Mesothelial cell of epicardium (in vitro differentiated cells): ENCODE measurements around the gene RNF34. TPM values are rescaled to one million over a fixed set of nuclear protein-coding genes. Genes with fewer than 3 reads are reported as not detected.
A peak's percentile ranks its signal among the peaks of the same experiment; 100 is the strongest.

Source experiments
- DNase-seq, 2 experiments: peaks; one replicate each; pipeline ENCODE4 v3.0.0; 2021; ENCODE audit warnings: low spot score in 2 of 2; ENCODE audit not compliant: unreplicated experiment in 2 of 2
- H3K27ac Mint-ChIP-seq: 2 replicates; pipeline ENCODE4 v1.8.0; 2021; ENCODE audit warnings: mixed read lengths
- H3K27me3 Mint-ChIP-seq: 2 replicates; pipeline ENCODE4 v1.8.0; 2021; ENCODE audit warnings: low read depth, mixed read lengths
- H3K36me3 Mint-ChIP-seq: 2 replicates; pipeline ENCODE4 v1.8.0; 2021; ENCODE audit warnings: mixed read lengths
- H3K4me1 Mint-ChIP-seq: 2 replicates; pipeline ENCODE4 v1.8.0; 2021; ENCODE audit warnings: mixed read lengths
- H3K4me3 Mint-ChIP-seq: 2 replicates; pipeline ENCODE4 v1.8.0; 2021; ENCODE audit warnings: mild to moderate bottlenecking, moderate library complexity, mixed read lengths
- H3K9me3 Mint-ChIP-seq: 2 replicates; pipeline ENCODE4 v1.8.0; 2021; ENCODE audit warnings: mixed read lengths
- total RNA-seq: library from RNA; stranded (reverse); gene quantifications from 3 replicates; pipeline ENCODE4 v1.2.1, GENCODE V29; 2021
- TF ChIP-seq, protein P1 (sequence below): fragments of 200-600 bp; sonication (generic); IDR thresholded peaks from one replicate; pipeline ENCODE4 v1.5.0; 2021; ENCODE audit warnings: antibody characterized with exemption; ENCODE audit not compliant: unreplicated experiment

Gene RNF34, protein sequence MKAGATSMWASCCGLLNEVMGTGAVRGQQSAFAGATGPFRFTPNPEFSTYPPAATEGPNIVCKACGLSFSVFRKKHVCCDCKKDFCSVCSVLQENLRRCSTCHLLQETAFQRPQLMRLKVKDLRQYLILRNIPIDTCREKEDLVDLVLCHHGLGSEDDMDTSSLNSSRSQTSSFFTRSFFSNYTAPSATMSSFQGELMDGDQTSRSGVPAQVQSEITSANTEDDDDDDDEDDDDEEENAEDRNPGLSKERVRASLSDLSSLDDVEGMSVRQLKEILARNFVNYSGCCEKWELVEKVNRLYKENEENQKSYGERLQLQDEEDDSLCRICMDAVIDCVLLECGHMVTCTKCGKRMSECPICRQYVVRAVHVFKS
- 34.4 to 41.0 TPM (median 37.0 TPM) in 3 replicates for total RNA-seq

- DNase-seq: peak; percentile 97 to 98
- H3K4me1 Mint-ChIP-seq: peaks cover 38% of the 10 kb centered on the region
- H3K9me3 Mint-ChIP-seq: no peaks in the 10 kb centered on the region
- no peaks in the 10 kb centered on the region for H3K36me3 Mint-ChIP-seq
- TF ChIP-seq, protein P1, sequence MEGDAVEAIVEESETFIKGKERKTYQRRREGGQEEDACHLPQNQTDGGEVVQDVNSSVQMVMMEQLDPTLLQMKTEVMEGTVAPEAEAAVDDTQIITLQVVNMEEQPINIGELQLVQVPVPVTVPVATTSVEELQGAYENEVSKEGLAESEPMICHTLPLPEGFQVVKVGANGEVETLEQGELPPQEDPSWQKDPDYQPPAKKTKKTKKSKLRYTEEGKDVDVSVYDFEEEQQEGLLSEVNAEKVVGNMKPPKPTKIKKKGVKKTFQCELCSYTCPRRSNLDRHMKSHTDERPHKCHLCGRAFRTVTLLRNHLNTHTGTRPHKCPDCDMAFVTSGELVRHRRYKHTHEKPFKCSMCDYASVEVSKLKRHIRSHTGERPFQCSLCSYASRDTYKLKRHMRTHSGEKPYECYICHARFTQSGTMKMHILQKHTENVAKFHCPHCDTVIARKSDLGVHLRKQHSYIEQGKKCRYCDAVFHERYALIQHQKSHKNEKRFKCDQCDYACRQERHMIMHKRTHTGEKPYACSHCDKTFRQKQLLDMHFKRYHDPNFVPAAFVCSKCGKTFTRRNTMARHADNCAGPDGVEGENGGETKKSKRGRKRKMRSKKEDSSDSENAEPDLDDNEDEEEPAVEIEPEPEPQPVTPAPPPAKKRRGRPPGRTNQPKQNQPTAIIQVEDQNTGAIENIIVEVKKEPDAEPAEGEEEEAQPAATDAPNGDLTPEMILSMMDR: no peak
- no peaks in the 10 kb centered on the region for H3K27me3 Mint-ChIP-seq
- H3K4me3 Mint-ChIP-seq: peak within 1 kb of the TSS; percentile 97
- peak within 1 kb of the TSS; percentile 98 for H3K27ac Mint-ChIP-seq
These were observed at the start of gene RNF34 for GRCh38 chr12:121399391-121400331. RNF34 (plus strand) TSS chr12:121400118; CDS start chr12:121400213, 95 bp downstream.

DNA sequence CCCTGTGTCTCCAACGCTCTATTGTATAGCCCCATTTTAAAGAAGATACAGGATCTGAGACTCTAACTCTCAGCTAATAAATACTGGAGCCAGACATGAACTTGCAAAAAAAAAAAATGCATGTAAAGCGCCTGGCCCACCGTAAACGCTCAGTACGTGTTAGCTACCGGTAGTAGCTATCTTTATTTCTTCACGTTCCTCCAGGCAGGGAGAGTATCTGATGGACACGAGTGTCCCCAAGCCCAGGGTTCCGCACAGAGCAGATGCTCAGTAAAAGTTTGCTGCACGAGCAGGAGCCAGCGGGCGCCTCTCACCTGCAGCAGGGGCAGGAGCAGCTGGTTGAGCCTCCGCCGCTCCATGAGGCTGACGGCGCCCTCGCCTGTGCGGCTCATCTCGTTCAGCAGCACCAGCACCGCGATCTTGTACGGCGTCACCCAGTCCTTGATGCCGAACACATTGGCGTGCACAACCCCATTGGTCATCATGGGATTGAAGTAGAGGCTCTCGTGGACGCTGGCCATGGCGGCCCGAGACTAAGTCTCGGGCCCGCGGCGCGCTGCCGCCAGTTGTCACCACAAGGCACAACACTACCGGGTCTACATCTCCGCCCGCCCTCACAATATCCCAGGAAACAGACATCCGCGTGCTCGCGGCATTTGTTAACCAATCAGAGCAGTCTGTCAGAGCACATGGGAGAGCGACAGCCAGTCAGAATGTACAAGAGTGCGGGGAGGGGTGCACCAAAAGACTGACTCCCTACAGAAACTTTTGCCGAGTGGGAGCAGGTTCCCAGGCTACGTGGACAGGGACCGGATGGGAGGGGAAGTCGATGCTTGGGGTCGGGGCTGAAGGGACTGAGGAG lies 47.9 kb upstream of the RNF34 start, which contains the start of gene ANAPC5:
Gene ANAPC5, minus strand, starts transcription at position 592 of the 862 bp plus-strand sequence. Its CDS starts 71 bp downstream, at position 521.
- TF ChIP-seq, protein P1: no peak
- peaks cover 1% of the 10 kb centered on the region for H3K36me3 Mint-ChIP-seq
- H3K27ac Mint-ChIP-seq: peak within 1 kb of the TSS; percentile 98
- no peaks in the 10 kb centered on the region for H3K9me3 Mint-ChIP-seq
- peaks cover 3% of the 10 kb centered on the region for H3K27me3 Mint-ChIP-seq
- DNase-seq: peak; percentile 77 to 85
- H3K4me1 Mint-ChIP-seq: peaks cover 14% of the 10 kb centered on the region
- H3K4me3 Mint-ChIP-seq: peak within 1 kb of the TSS; percentile 88

DNA sequence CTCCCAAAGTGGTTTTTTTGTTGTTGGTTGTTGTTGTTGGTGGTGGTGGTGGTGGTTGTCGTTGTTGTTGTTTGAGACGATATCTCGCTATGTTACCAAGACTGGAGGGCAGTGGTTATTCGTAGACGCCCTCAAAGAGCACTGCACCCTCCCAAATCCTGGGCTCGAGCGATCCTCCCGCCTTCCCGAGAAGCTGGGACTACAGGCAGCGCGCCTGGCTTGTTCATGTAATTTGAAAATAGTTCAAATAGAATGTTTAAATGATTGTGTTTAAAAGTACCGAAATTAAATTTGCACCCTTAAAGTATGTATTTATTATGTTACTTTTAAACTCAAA lies 47.3 kb upstream of the RNF34 start:
- Mint-ChIP-seq H3K4me1 (peaks cover 14% of the 10 kb centered on the region), H3K4me3 (peak overlapping the region; percentile 88), H3K9me3 (no peaks in the 10 kb centered on the region), H3K27ac (peak overlapping the region; percentile 98), H3K36me3 (no peaks in the 10 kb centered on the region), H3K27me3 (peaks cover 6% of the 10 kb centered on the region)
- TF ChIP-seq, protein P1: no peak
- no peak for DNase-seq

- Mint-ChIP-seq H3K9me3 (no peaks in the 10 kb centered on the region), H3K4me1 (peaks cover 10% of the 10 kb centered on the region), H3K27ac (no peak overlapping the region), H3K36me3 (no peaks in the 10 kb centered on the region), H3K4me3 (no peak overlapping the region), H3K27me3 (peaks cover 14% of the 10 kb centered on the region)
- TF ChIP-seq, protein P1: no peak
- DNase-seq: no peak
These were observed 44.1 kb upstream of the RNF34 start for GRCh38 chr12:121355818-121356217.

DNA sequence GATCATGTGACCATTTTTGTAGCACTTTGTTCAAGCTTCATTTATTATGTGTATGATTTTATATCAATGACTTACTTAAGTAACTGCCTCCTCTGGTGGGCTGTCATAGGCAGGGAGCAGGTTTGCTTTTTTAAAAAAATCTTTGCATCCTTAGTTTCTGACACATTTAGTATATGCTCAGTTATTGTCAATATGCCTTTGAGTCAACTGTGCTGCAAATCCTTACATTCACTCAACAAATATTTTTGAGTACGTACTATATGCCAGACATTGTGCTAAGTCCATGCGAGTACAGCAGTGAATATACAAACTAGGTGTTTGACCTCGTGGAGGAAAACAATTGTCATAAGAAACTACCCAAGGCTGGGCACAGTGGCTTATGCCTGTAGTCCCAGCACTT lies 43.3 kb upstream of the RNF34 start:
- DNase-seq: no peak
- no peak overlapping the region for H3K27ac Mint-ChIP-seq
- no peak overlapping the region for H3K4me3 Mint-ChIP-seq
- TF ChIP-seq, protein P1: no peak
- no peaks in the 10 kb centered on the region for H3K9me3 Mint-ChIP-seq
- no peaks in the 10 kb centered on the region for H3K36me3 Mint-ChIP-seq
- H3K4me1 Mint-ChIP-seq: peaks cover 10% of the 10 kb centered on the region
- H3K27me3 Mint-ChIP-seq: peaks cover 14% of the 10 kb centered on the region
